Common myeloid progenitor, CD34-positive (primary cell): Measurements from ENCODE around the gene RPS25.
"Not testable (repeated sequence)": the region's sequence is repeated elsewhere in the genome, so short reads cannot be mapped to it uniquely, and the experiment has no call there.

ENCODE experiments used
- CTCF ChIA-PET: fragments of 350-600 bp; sonication (Branson Sonifier 250); formaldehyde crosslinking; loops from one replicate; lab custom pipeline; 2021; ENCODE audit warnings: antibody characterized with exemption; lab: Charles Lee
- POLR2A ChIA-PET: fragments of 350-600 bp; sonication (Branson Sonifier 250); formaldehyde crosslinking; loops from one replicate; lab custom pipeline; 2021; ENCODE audit warnings: antibody characterized with exemption; lab: Charles Lee
- DNase-seq, 3 donors: peaks; one replicate each; pipeline versions ENCODE4 v3.0.0 to v3.0.0-alpha.2; 2013
- H3K27ac ChIP-seq, 2 experiments: 1 replicate in 1 of 2; 2 replicates in 1 of 2; pipeline ENCODE4 v1.7.0; 2013; ENCODE audit warnings: inconsistent platforms in 2 of 2, low read length in 2 of 2, mild to moderate bottlenecking in 2 of 2, low read depth in 1 of 2, moderate library complexity in 1 of 2; ENCODE audit not compliant: severe bottlenecking in 2 of 2, insufficient read depth in 1 of 2, poor library complexity in 1 of 2
- H3K27me3 ChIP-seq, 5 experiments: replicated peaks in 2 of 5; 1 replicate in 3 of 5; 2 replicates in 2 of 5; pipeline versions ENCODE4 v1.6.1 to v1.7.0; 2013; ENCODE audit warnings: low read length in 4 of 5, mild to moderate bottlenecking in 2 of 5, moderate library complexity in 2 of 5, inconsistent platforms in 1 of 5; ENCODE audit not compliant: insufficient read depth in 5 of 5, control insufficient read depth in 4 of 5
- H3K36me3 ChIP-seq, 4 experiments: 1 replicate in 2 of 4; 2 replicates in 2 of 4; pipeline versions ENCODE4 v1.6.1 to v1.7.0; 2013; ENCODE audit warnings: low read length in 3 of 4, control low read depth in 1 of 4, mild to moderate bottlenecking in 1 of 4; ENCODE audit not compliant: control insufficient read depth in 4 of 4, insufficient read depth in 4 of 4
- H3K4me1 ChIP-seq, 4 experiments: 1 replicate in 3 of 4; 2 replicates in 1 of 4; pipeline versions ENCODE4 v1.6.1 to v1.7.1; 2013; ENCODE audit warnings: low read length in 3 of 4, mild to moderate bottlenecking in 3 of 4, control low read depth in 1 of 4, inconsistent platforms in 1 of 4, moderate library complexity in 1 of 4; ENCODE audit not compliant: control insufficient read depth in 4 of 4, insufficient read depth in 4 of 4; ENCODE audit errors: control extremely low read depth in 1 of 4
- H3K4me3 ChIP-seq, 7 experiments: 1 replicate in 4 of 7; 2 replicates in 3 of 7; pipeline versions ENCODE4 v1.5.1 to v1.7.0; 2013; ENCODE audit warnings: mild to moderate bottlenecking in 7 of 7, low read length in 6 of 7, moderate library complexity in 6 of 7, inconsistent platforms in 2 of 7, low read depth in 2 of 7, control low read depth in 1 of 7; ENCODE audit not compliant: insufficient read depth in 4 of 7, control insufficient read depth in 1 of 7; ENCODE audit errors: extremely low read depth in 1 of 7
- H3K9me3 ChIP-seq, 5 experiments: 1 replicate in 4 of 5; 2 replicates in 1 of 5; pipeline versions ENCODE4 v1.6.1 to v1.7.1; 2013; ENCODE audit warnings: low read length in 4 of 5, mild to moderate bottlenecking in 2 of 5, inconsistent platforms in 1 of 5, low read depth in 1 of 5, moderate library complexity in 1 of 5; ENCODE audit not compliant: control insufficient read depth in 4 of 5, insufficient read depth in 2 of 5; ENCODE audit errors: control extremely low read depth in 1 of 5
- WGBS: methylation state at CpG from one replicate; pipeline ENCODE4 v1.1.5; 2013; ENCODE audit not compliant: insufficient coverage; 5-methylcytosine and 5-hydroxymethylcytosine counted together

RPS25 gene

GRCh38 chr11:119021631-119022030 is 3.5 kb upstream of the RPS25 start:
- Histone ChIP-seq H3K36me3 (peaks cover 11 to 58% (median 42%) of the 10 kb centered on the region in 4 experiments), H3K4me1 (peaks cover 13 to 23% (median 18%) of the 10 kb centered on the region in 4 experiments), H3K9me3 (no peaks in the 10 kb centered on the region), H3K4me3 (no peak overlapping the region), H3K27me3 (no peaks in the 10 kb centered on the region), H3K27ac (no peak overlapping the region)
- DNase-seq: no peak
- POLR2A ChIA-PET: no interaction called here
- CTCF ChIA-PET: interaction anchor here (1.0 kb wide), 1 partner anchor 35 kb away, joined by 3 read pairs; the partner anchor contains the start of gene HYOU1
- 100% methylated on average over 3 of the region's 5 CpGs for WGBS

DNA sequence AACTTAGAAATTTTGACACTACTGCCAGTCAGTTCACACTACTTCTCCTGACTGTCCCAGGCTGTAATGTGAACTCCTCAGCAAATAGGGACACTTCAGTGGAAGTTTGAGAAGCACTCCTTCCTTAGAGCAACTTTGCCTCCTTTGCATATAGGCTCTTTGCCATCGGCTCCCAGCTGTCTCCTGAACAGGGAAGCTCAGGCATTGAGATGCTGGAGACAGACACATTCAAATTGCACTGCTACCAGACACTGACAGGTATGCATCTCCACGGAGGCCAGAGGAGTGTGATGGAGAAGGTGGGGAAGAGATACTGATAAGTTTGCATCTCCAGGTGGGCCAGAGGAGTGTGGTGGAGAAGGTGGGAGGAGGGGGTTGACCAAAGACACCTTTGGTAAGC is 1.9 kb upstream of the RPS25 start:
- WGBS: 89% methylated on average over 2 of the region's 2 CpGs
- peak overlapping the region; percentile 9 to 96 for H3K27ac ChIP-seq

DNA sequence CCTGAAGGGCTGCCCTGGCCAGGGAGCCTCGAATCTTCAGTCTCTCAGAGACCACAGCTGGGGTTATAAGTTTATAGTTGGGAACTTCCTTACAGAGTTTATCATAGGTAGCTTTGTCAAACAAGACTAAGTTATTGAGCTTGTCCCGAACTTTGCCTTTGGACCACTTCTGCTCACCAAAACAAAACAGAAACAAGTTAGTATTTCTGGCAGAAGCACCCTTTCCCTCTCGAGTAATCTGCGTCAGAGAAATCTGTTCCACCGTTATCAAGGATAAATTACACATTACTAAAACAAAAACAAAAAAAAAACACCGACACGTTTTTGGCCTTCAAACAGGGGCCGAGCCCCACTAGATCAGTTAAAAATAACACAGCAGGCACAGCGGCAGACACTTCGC is 766 bp downstream of the RPS25 start:
- ChIA-PET CTCF (interaction anchor here (1.3 kb wide), 1 partner anchor 16 kb away, joined by 3 read pairs; no protein-coding TSS in a partner anchor), POLR2A (interaction anchor here (0.8 kb wide), 1 partner anchor 77 kb away, joined by 4 read pairs; no protein-coding TSS in a partner anchor)
- Histone ChIP-seq H3K36me3 (peaks cover 4 to 55% (median 37%) of the 10 kb centered on the region in 4 experiments), H3K4me3 (peak overlapping the region; percentile 94 to 100 (median 96)), H3K4me1 (peaks cover 17 to 32% (median 23%) of the 10 kb centered on the region in 4 experiments), H3K27ac (peak overlapping the region; percentile 87 to 96)
- not testable (repeated sequence) for H3K27me3 ChIP-seq, DNase-seq, H3K9me3 ChIP-seq
- WGBS: 4% methylated on average over 9 of the region's 10 CpGs

More for the DNA sequence above, 1.9 kb upstream of the RPS25 start:
- ChIA-PET POLR2A (interaction anchor here (0.6 kb wide), 1 partner anchor 34 kb away, joined by 3 read pairs; no protein-coding TSS in a partner anchor), CTCF (interaction anchor here (0.6 to 3.1 kb wide), 7 partner anchors 10 to 75 kb away, joined by 3 to 13 read pairs (median 3); partner anchors contain the start of gene SLC37A4)
- Histone ChIP-seq H3K36me3 (peaks cover 11 to 57% (median 41%) of the 10 kb centered on the region in 4 experiments), H3K4me3 (peak overlapping the region in 3 of 7 experiments; percentile 94 to 100 (median 96)), H3K9me3 (no peaks in the 10 kb centered on the region), H3K4me1 (peaks cover 17 to 32% (median 24%) of the 10 kb centered on the region in 4 experiments), H3K27me3 (no peaks in the 10 kb centered on the region)
- no peak for DNase-seq

DNA sequence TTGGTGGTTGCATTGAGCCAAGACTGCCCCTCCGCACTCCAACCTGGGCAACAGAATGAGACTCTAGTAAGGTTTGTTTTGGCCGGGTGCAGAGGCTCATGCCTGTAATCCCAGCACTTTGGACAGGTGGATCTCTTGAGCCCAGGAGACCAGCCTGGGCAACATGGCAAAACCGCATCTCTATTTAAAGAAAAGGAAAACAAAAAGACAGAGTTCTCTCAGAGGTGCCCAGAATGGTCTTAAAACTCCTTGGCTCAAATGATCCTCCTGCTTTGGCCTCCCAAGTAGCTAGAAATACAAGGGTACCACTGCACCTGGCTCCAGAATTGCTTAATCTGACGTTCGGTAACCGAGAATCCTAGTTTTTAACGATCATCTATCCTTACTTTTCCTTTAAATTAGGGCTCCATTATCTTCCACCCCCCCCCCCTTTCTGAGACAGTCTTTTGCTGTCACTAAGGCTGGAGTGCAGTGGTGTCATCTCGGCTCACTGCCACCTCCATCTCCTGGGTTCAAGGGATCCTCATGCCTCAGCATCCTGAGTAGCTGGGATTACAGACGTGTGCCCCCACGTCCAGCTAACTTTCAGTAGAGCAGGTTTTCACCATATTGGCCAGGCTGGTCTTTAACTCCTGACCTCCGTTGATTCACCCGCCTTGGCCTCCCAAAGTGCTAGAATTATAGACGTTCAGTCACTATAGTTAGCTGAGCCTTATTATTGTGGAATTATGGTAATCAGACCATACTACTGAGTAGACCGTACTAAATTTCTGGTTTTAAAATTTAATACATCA is 1.7 kb downstream of the RPS25 start:
- H3K27me3 ChIP-seq: no peaks in the 10 kb centered on the region
- 93% methylated on average over 9 of the region's 14 CpGs for WGBS
- peak overlapping the region in 3 of 7 experiments; percentile 94 to 100 (median 96) for H3K4me3 ChIP-seq
- peak overlapping the region in 1 of 2 experiments; percentile 96 for H3K27ac ChIP-seq
- H3K36me3 ChIP-seq: peaks cover 9 to 51% (median 37%) of the 10 kb centered on the region in 4 experiments
- no peak for DNase-seq
- no peaks in the 10 kb centered on the region for H3K9me3 ChIP-seq
- ChIA-PET POLR2A (interaction anchor here (0.8 kb wide), 1 partner anchor 472 kb away, joined by 3 read pairs; no protein-coding TSS in a partner anchor), CTCF (interaction anchor here (0.8 to 1.3 kb wide), 5 partner anchors 16 to 88 kb away, joined by 3 read pairs; no protein-coding TSS in a partner anchor)
- peaks cover 17 to 32% (median 23%) of the 10 kb centered on the region in 4 experiments for H3K4me1 ChIP-seq

GRCh38 chr11:119015054-119015611 is 3.0 kb downstream of the RPS25 start:
- POLR2A ChIA-PET: no interaction called here
- no peaks in the 10 kb centered on the region for H3K9me3 ChIP-seq

GRCh38 chr11:119014209-119014924 is 3.8 kb downstream of the RPS25 start:
- Histone ChIP-seq H3K4me3 (no peak overlapping the region), H3K36me3 (peaks cover 9 to 58% (median 41%) of the 10 kb centered on the region in 4 experiments)
- POLR2A ChIA-PET: no interaction called here

More at GRCh38 chr11:119015054-119015611, 3.0 kb downstream of the RPS25 start:
- Histone ChIP-seq H3K36me3 (peaks cover 9 to 52% (median 39%) of the 10 kb centered on the region in 4 experiments), H3K4me1 (peaks cover 17 to 31% (median 22%) of the 10 kb centered on the region in 4 experiments), H3K4me3 (no peak overlapping the region), H3K27ac (no peak overlapping the region), H3K27me3 (no peaks in the 10 kb centered on the region)
- CTCF ChIA-PET: interaction anchor here (0.6 to 1.2 kb wide), 6 partner anchors 15 to 325 kb away, joined by 3 to 4 read pairs (median 3); no protein-coding TSS in a partner anchor
- 86% methylated on average over 8 of the region's 8 CpGs for WGBS
- peak in 2 of 3 donors; percentile 21 to 40 for DNase-seq

More at GRCh38 chr11:119014209-119014924, 3.8 kb downstream of the RPS25 start:
- peaks cover 12 to 23% (median 15%) of the 10 kb centered on the region in 4 experiments for H3K4me1 ChIP-seq
- CTCF ChIA-PET: interaction anchor here (0.7 to 1.4 kb wide), 4 partner anchors 8 to 41 kb away, joined by 3 to 4 read pairs (median 3); no protein-coding TSS in a partner anchor
- H3K27me3 ChIP-seq: no peaks in the 10 kb centered on the region
- H3K27ac ChIP-seq: no peak overlapping the region
- 96% methylated on average over 16 of the region's 17 CpGs for WGBS
- DNase-seq: no peak
- H3K9me3 ChIP-seq: no peaks in the 10 kb centered on the region
